COLO668 (cell line): ENCODE measurements around the gene APBA2.
A peak's percentile ranks its signal among the peaks of the same experiment; 100 is the strongest.

ENCODE experiments used
- DNase-seq: peaks from one replicate; lab custom pipeline; 2025; ENCODE audit not compliant: unreplicated experiment; lab: John Stamatoyannopoulos, UW

APBA2 gene

GRCh38 chr15:29053661-29054131 lies 167.9 kb downstream of the APBA2 start:
- peak; percentile 43 for DNase-seq

GRCh38 chr15:29054171-29055045 lies 168.6 kb downstream of the APBA2 start:
- DNase-seq, result no peak

- DNase-seq, result no peak
Measured at GRCh38 chr15:29055876-29056275, 170.1 kb downstream of the APBA2 start.

- DNase-seq, result no peak
Measured at GRCh38 chr15:29056839-29057450, 171.2 kb downstream of the APBA2 start.

GRCh38 chr15:29057856-29058255 lies 172.1 kb downstream of the APBA2 start:
- DNase-seq, result no peak

- no peak for DNase-seq
Measured at GRCh38 chr15:29058903-29059539, 173.2 kb downstream of the APBA2 start.

GRCh38 chr15:29059871-29060640 lies 174.3 kb downstream of the APBA2 start:
- DNase-seq, result no peak

- no peak for DNase-seq
Measured at GRCh38 chr15:29061746-29062145, 176.0 kb downstream of the APBA2 start.

GRCh38 chr15:29062179-29062591 lies 176.4 kb downstream of the APBA2 start:
- no peak for DNase-seq

- DNase-seq, result no peak
Measured at GRCh38 chr15:29062626-29063025, 176.9 kb downstream of the APBA2 start.

GRCh38 chr15:29063646-29064045 lies 177.9 kb downstream of the APBA2 start:
- no peak for DNase-seq

- no peak for DNase-seq
Measured at GRCh38 chr15:29064290-29064689, 178.5 kb downstream of the APBA2 start.

- no peak for DNase-seq
Measured at GRCh38 chr15:29064731-29065130, 179.0 kb downstream of the APBA2 start.

GRCh38 chr15:29065571-29065970 lies 179.8 kb downstream of the APBA2 start:
- no peak for DNase-seq

- DNase-seq, result no peak
Measured at GRCh38 chr15:29066310-29066709, 180.5 kb downstream of the APBA2 start.

- no peak for DNase-seq
Measured at GRCh38 chr15:29066838-29067237, 181.1 kb downstream of the APBA2 start.

- DNase-seq, result no peak
Measured at GRCh38 chr15:29067949-29068348, 182.2 kb downstream of the APBA2 start.

GRCh38 chr15:29070471-29071231 lies 184.9 kb downstream of the APBA2 start:
- no peak for DNase-seq

GRCh38 chr15:29071232-29071881 lies 185.6 kb downstream of the APBA2 start:
- no peak for DNase-seq

GRCh38 chr15:29071882-29072273 lies 186.1 kb downstream of the APBA2 start:
- DNase-seq, result no peak
